Uterus (tissue), 4 donors: ENCODE data around the gene ARHGAP8. TPM values are rescaled to one million over a fixed set of nuclear protein-coding genes. Genes with fewer than 3 reads are reported as not detected.
"Not testable (repeated sequence)": the region's sequence is repeated elsewhere in the genome, so short reads cannot be mapped to it uniquely, and the experiment has no call there.

Experiments
- DNase-seq, 2 donors: peaks; one replicate each; pipeline ENCODE4 v3.0.0-alpha.2; 2019 to 2020
- H3K27ac ChIP-seq, 2 donors: fragments of 200-600 bp; sonication (generic); 1 replicate in 1 of 2; 2 replicates in 1 of 2; pipeline ENCODE4 v1.5.1; 2016 to 2018
- H3K27me3 ChIP-seq, 2 donors: fragments of 200-600 bp; sonication (generic); one replicate each; pipeline ENCODE4 v1.5.1; 2018 to 2019; ENCODE audit warnings: control low read depth in 1 of 2
- H3K36me3 ChIP-seq, 2 donors: fragments of 200-600 bp; sonication (generic); one replicate each; pipeline ENCODE4 v1.5.1; 2019; ENCODE audit warnings: control low read depth in 1 of 2
- H3K4me1 ChIP-seq, 2 donors: fragments of 200-600 bp; sonication (generic); one replicate each; pipeline ENCODE4 v1.5.1; 2018 to 2019; ENCODE audit warnings: control low read depth in 1 of 2
- H3K4me3 ChIP-seq, 2 donors: fragments of 200-600 bp; sonication (generic); 1 replicate in 1 of 2; 2 replicates in 1 of 2; pipeline ENCODE4 v1.5.1; 2018 to 2019; ENCODE audit warnings: mild to moderate bottlenecking in 1 of 2
- H3K9me3 ChIP-seq, 2 donors: fragments of 200-600 bp; sonication (generic); one replicate each; pipeline ENCODE4 v1.5.1; 2019; ENCODE audit warnings: control low read depth in 1 of 2
- POLR2A ChIP-seq, 2 donors: fragments of 450-650 bp; IDR thresholded peaks; one replicate each; pipeline ENCODE4 v1.6.1; 2016; ENCODE audit warnings: antibody characterized with exemption in 2 of 2, mild to moderate bottlenecking in 1 of 2, moderate library complexity in 1 of 2
- intact Hi-C: fragments of 100-400 bp; cut with DNase I; formaldehyde crosslinking; loops from one replicate; pipeline ENCODE4 v1.15.1; 2023; ENCODE audit warnings: low total_unique reads
- total RNA-seq, 4 donors: library from RNA; depleted of rRNA in 3 of 4; stranded (reverse); fragments of >200 nt in 3 of 4; gene quantifications; one replicate each; pipeline versions ENCODE4 v1.1.0 to v1.2.4, GENCODE V29; 2014 to 2023
- TF ChIP-seq, protein P1 (sequence below), 4 experiments: fragments of 200-600 bp in 2 of 4; fragments of 450-650 bp in 2 of 4; sonication (generic) in 2 of 4; IDR thresholded peaks; one replicate each; pipeline ENCODE4 v1.5.1; 2016 to 2019; ENCODE audit warnings: antibody characterized with exemption in 4 of 4, mild to moderate bottlenecking in 2 of 4, moderate library complexity in 1 of 4
- donor health status: DM: yes; HTN: yes; CAD: no.

Gene ARHGAP8
- total RNA-seq, 4 donors from 2014 or later = 1.8 to 4.4 TPM; not detected in 2

- TF ChIP-seq POLR2A (IDR thresholded peaks at IDR 0.05) = no peak
- TF ChIP-seq, protein P1, sequence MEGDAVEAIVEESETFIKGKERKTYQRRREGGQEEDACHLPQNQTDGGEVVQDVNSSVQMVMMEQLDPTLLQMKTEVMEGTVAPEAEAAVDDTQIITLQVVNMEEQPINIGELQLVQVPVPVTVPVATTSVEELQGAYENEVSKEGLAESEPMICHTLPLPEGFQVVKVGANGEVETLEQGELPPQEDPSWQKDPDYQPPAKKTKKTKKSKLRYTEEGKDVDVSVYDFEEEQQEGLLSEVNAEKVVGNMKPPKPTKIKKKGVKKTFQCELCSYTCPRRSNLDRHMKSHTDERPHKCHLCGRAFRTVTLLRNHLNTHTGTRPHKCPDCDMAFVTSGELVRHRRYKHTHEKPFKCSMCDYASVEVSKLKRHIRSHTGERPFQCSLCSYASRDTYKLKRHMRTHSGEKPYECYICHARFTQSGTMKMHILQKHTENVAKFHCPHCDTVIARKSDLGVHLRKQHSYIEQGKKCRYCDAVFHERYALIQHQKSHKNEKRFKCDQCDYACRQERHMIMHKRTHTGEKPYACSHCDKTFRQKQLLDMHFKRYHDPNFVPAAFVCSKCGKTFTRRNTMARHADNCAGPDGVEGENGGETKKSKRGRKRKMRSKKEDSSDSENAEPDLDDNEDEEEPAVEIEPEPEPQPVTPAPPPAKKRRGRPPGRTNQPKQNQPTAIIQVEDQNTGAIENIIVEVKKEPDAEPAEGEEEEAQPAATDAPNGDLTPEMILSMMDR (IDR thresholded peaks at IDR 0.05) = no peak
- Histone ChIP-seq H3K4me1 (no peaks in the 10 kb centered on the region), H3K4me3 (no peak overlapping the region), H3K27me3 (no peaks in the 10 kb centered on the region), H3K36me3 (no peaks in the 10 kb centered on the region), H3K27ac (no peak overlapping the region), H3K9me3 (no peaks in the 10 kb centered on the region)
- no peak for DNase-seq
- intact Hi-C loops = no loop called here
Measured at GRCh38 chr22:44797181-44797725, 44.9 kb downstream of the ARHGAP8 start.

GRCh38 chr22:44799077-44799945 is 46.9 kb downstream of the ARHGAP8 start:
- H3K36me3 ChIP-seq = no peaks in the 10 kb centered on the region
- no peak overlapping the region for H3K27ac ChIP-seq
- no peak overlapping the region for H3K4me3 ChIP-seq
- no peak for DNase-seq
- H3K27me3 ChIP-seq = no peaks in the 10 kb centered on the region
- H3K9me3 ChIP-seq = no peaks in the 10 kb centered on the region
- intact Hi-C loops = no loop called here
- H3K4me1 ChIP-seq = no peaks in the 10 kb centered on the region
- TF ChIP-seq POLR2A (IDR thresholded peaks at IDR 0.05) = no peak
- TF ChIP-seq, protein P1 (IDR thresholded peaks at IDR 0.05) = no peak

GRCh38 chr22:44799946-44800634 is 47.7 kb downstream of the ARHGAP8 start:
- H3K36me3 ChIP-seq, intact Hi-C loops, H3K27ac ChIP-seq, H3K9me3 ChIP-seq, DNase-seq, H3K27me3 ChIP-seq, H3K4me3 ChIP-seq, H3K4me1 ChIP-seq: not testable (repeated sequence)

DNA sequence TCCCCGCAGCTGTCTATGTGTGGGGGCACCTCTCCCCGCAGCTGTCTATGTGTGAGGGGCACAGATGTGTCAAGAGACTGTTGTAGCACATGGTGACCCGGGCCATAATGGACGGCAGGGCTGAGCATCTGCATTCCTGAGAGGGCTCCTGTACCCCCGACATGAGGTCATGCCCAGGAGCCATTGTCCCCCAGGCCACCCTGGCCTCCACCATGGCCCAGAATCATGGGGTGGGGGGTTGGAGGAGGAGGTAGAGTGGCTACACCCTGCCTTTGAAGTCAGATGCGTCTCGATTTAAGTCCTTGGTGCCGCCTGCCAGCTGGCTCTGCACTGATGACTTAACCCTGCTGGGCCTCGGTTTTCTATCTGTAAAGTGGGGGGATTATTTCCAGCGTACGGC is 49.1 kb downstream of the ARHGAP8 start:
- Histone ChIP-seq H3K36me3 (no peaks in the 10 kb centered on the region), H3K4me1 (no peaks in the 10 kb centered on the region), H3K27me3 (no peaks in the 10 kb centered on the region), H3K27ac (no peak overlapping the region), H3K9me3 (no peaks in the 10 kb centered on the region), H3K4me3 (no peak overlapping the region)
- TF ChIP-seq, protein P1 (IDR thresholded peaks at IDR 0.05) = no peak
- TF ChIP-seq POLR2A (IDR thresholded peaks at IDR 0.05) = no peak
- intact Hi-C loops = no loop called here
- no peak for DNase-seq

DNA sequence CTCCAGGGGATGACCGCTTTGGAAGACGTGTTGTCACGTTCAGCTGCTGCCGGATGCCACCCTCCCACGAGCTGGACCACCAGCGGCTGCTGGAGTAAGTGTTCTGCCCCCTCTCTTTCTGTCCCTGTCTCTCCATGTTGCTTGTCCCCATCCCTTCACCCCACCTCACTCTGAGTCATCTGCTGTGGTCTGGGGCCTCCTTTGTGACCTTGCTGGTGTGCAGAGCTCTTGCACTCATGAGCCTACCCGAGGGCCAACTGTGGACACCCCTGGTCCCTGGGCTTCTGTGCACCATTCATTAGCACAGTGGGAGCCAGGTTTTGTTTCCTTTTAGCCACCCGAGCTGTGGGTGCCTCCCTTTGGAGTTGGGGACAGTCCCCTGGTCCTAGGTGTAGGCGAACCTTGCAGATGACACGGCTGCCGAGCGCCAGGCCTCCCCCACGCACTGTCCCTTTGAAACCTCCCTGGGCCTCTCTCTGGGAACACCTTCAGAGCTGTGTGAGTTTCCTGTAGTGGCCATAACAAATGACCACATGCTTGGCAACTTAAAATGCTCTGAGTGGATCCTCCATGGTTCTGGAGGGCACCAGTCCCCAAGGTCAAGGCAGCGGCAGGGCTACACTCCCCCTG is 49.8 kb downstream of the ARHGAP8 start:
- Histone ChIP-seq H3K27ac (no peak overlapping the region), H3K36me3 (no peaks in the 10 kb centered on the region), H3K9me3 (no peaks in the 10 kb centered on the region), H3K4me3 (no peak overlapping the region), H3K4me1 (no peaks in the 10 kb centered on the region), H3K27me3 (no peaks in the 10 kb centered on the region)
- DNase-seq = no peak
- no peak for TF ChIP-seq POLR2A (IDR thresholded peaks at IDR 0.05)
- TF ChIP-seq, protein P1 (IDR thresholded peaks at IDR 0.05) = no peak
- intact Hi-C loops = no loop called here
